IMR-90 (cell line): Measurements from ENCODE around the gene TMEM132A. TPM values are rescaled to one million over a fixed set of nuclear protein-coding genes. Genes with fewer than 3 reads are reported as not detected.

Experiments
- ATAC-seq: fragments of 200-7000 bp; cut with Tn5 transposase; 2 replicates; pipeline ENCODE4 v1.9.1; 2020; ENCODE audit warnings: low read depth, mild to moderate bottlenecking, moderate library complexity
- BruUV-seq: library from RNA; stranded (reverse); fragments of 400-500 nt; replicated peaks from 2 replicates; lab custom pipeline; 2021; lab: Mats Ljungman, UMichigan
- CTCF ChIA-PET: fragments of 300-600 bp; formaldehyde crosslinking; extraction: SDS; loops from one replicate; lab custom pipeline; 2021; ENCODE audit warnings: antibody characterized with exemption; lab: Yijun Ruan, JAX
- POLR2A ChIA-PET: fragments of 300-600 bp; sonication (Branson Sonifier 250); formaldehyde crosslinking; loops from one replicate; lab custom pipeline; 2022; ENCODE audit warnings: antibody characterized with exemption; ENCODE audit not compliant: unreplicated experiment; lab: Charles Lee
- DNase-seq: peaks from one replicate; pipeline ENCODE4 v3.0.0; 2013
- H2AFZ ChIP-seq: replicated peaks from 2 replicates; pipeline ENCODE3; 2013; ENCODE audit warnings: low read length, mild to moderate bottlenecking; ENCODE audit not compliant: poor library complexity
- H2AK5ac ChIP-seq: 2 replicates; pipeline ENCODE4 v1.6.1; 2013; ENCODE audit warnings: low read depth, low read length, inconsistent platforms
- H2AK9ac ChIP-seq: replicated peaks from 2 replicates; pipeline ENCODE3; 2013; ENCODE audit warnings: mild to moderate bottlenecking, low read depth, low read length, moderate library complexity; ENCODE audit not compliant: poor library complexity
- H2BK120ac ChIP-seq: 2 replicates; pipeline ENCODE4 v1.6.1; 2013; ENCODE audit warnings: low read depth, low read length, inconsistent platforms
- H2BK15ac ChIP-seq: 3 replicates; pipeline ENCODE4 v1.6.1; 2013; ENCODE audit warnings: low read depth, low read length, inconsistent platforms
- H2BK20ac ChIP-seq: 2 replicates; pipeline ENCODE4 v1.6.1; 2013; ENCODE audit warnings: low read depth, mild to moderate bottlenecking, inconsistent platforms, low read length, moderate library complexity
- H2BK5ac ChIP-seq: 2 replicates; pipeline ENCODE4 v1.6.1; 2013; ENCODE audit warnings: mild to moderate bottlenecking, low read depth, low read length, inconsistent platforms; ENCODE audit not compliant: poor library complexity, severe bottlenecking
- H3K14ac ChIP-seq: replicated peaks from 2 replicates; pipeline ENCODE4 v1.6.1; 2013; ENCODE audit warnings: low read depth, low read length, inconsistent platforms
- H3K18ac ChIP-seq: 2 replicates; pipeline ENCODE4 v1.6.1; 2013; ENCODE audit warnings: low read depth, low read length, control low read depth
- H3K23ac ChIP-seq: 2 replicates; pipeline ENCODE4 v1.6.1; 2013; ENCODE audit warnings: low read depth, low read length, inconsistent platforms
- H3K27ac ChIP-seq: 2 replicates; pipeline ENCODE4 v1.5.1; 2013; ENCODE audit warnings: mild to moderate bottlenecking, control low read depth, low read length; ENCODE audit not compliant: insufficient read depth
- H3K27me3 ChIP-seq: 2 replicates; pipeline ENCODE4 v1.6.1; 2013; ENCODE audit warnings: low read length; ENCODE audit not compliant: control insufficient read depth, insufficient read depth
- H3K36me3 ChIP-seq: 2 replicates; pipeline ENCODE4 v1.6.1; 2013; ENCODE audit warnings: low read length, mixed read lengths; ENCODE audit not compliant: control insufficient read depth, insufficient read depth
- H3K4ac ChIP-seq: 2 replicates; pipeline ENCODE4 v1.6.1; 2013; ENCODE audit warnings: low read depth, low read length, inconsistent platforms
- H3K4me1 ChIP-seq: 2 replicates; pipeline ENCODE4 v1.6.1; 2013; ENCODE audit warnings: low read length, mixed read lengths; ENCODE audit not compliant: control insufficient read depth, insufficient read depth
- H3K4me2 ChIP-seq: 2 replicates; pipeline ENCODE4 v1.6.1; 2013; ENCODE audit warnings: low read depth, mild to moderate bottlenecking, control low read depth, low read length, moderate library complexity
- H3K4me3 ChIP-seq: 2 replicates; pipeline ENCODE4 v1.5.1; 2013; ENCODE audit warnings: low read depth, mild to moderate bottlenecking, control low read depth, low read length, moderate library complexity; ENCODE audit not compliant: insufficient read depth
- H3K56ac ChIP-seq: 2 replicates; pipeline ENCODE4 v1.6.1; 2013; ENCODE audit warnings: low read length, inconsistent platforms; ENCODE audit not compliant: insufficient read depth; ENCODE audit errors: extremely low read depth
- H3K79me1 ChIP-seq, 2 experiments: 2 replicates each; pipeline ENCODE4 v1.6.1; 2013; ENCODE audit warnings: low read length in 2 of 2, inconsistent platforms in 1 of 2, low read depth in 1 of 2
- H3K9ac ChIP-seq: 2 replicates; pipeline ENCODE4 v1.6.1; 2013; ENCODE audit warnings: low read depth, low read length, control low read depth
- H3K9me1 ChIP-seq: 2 replicates; pipeline ENCODE4 v1.6.1; 2013; ENCODE audit warnings: low read length, inconsistent platforms; ENCODE audit not compliant: insufficient read depth
- H3K9me3 ChIP-seq: 2 replicates; pipeline ENCODE4 v1.6.1; 2013; ENCODE audit warnings: low read length; ENCODE audit not compliant: control insufficient read depth, insufficient read depth
- H4K20me1 ChIP-seq: 2 replicates; pipeline ENCODE4 v1.6.1; 2013; ENCODE audit warnings: low read length, inconsistent platforms; ENCODE audit not compliant: insufficient read depth
- H4K5ac ChIP-seq: 2 replicates; pipeline ENCODE4 v1.6.1; 2013; ENCODE audit warnings: mild to moderate bottlenecking, low read depth, low read length, control low read depth
- H4K8ac ChIP-seq, 2 experiments: 2 replicates each; pipeline ENCODE4 v1.6.1; 2013; ENCODE audit warnings: low read depth in 2 of 2, low read length in 2 of 2, control low read depth in 1 of 2, inconsistent platforms in 1 of 2
- H4K91ac ChIP-seq: 2 replicates; pipeline ENCODE4 v1.6.1; 2013; ENCODE audit warnings: low read depth, low read length, inconsistent platforms; ENCODE audit not compliant: insufficient read depth
- BHLHE40 ChIP-seq: fragments of 150-350 bp; IDR thresholded peaks from 2 replicates; pipeline ENCODE4 v1.6.1; 2016; ENCODE audit warnings: mild to moderate bottlenecking, low read depth, low read length
- CEBPB ChIP-seq: IDR thresholded peaks from 2 replicates; pipeline ENCODE4 v1.6.1; 2012; ENCODE audit warnings: low read depth, low read length, improper control_type of control experiment
- CHD1 ChIP-seq: IDR thresholded peaks from 2 replicates; pipeline ENCODE4 v1.6.1; 2012; ENCODE audit warnings: low read depth, low read length, improper control_type of control experiment
- ELK1 ChIP-seq: fragments of 150-350 bp; IDR thresholded peaks from 2 replicates; pipeline ENCODE4 v1.6.1; 2016; ENCODE audit warnings: low read depth, mild to moderate bottlenecking, low read length, moderate library complexity, borderline replicate concordance
- FOS ChIP-seq: fragments of 150-350 bp; IDR thresholded peaks from 2 replicates; pipeline ENCODE4 v1.6.1; 2016; ENCODE audit warnings: low read depth, low read length
- MAFK ChIP-seq: IDR thresholded peaks from 2 replicates; pipeline ENCODE4 v1.6.1; 2012; ENCODE audit warnings: low read depth, low read length, improper control_type of control experiment
- MAZ ChIP-seq: IDR thresholded peaks from 2 replicates; pipeline ENCODE4 v1.6.1; 2012; ENCODE audit warnings: low read depth, mild to moderate bottlenecking, low read length, improper control_type of control experiment, moderate library complexity, borderline replicate concordance
- MXI1 ChIP-seq: IDR thresholded peaks from 2 replicates; pipeline ENCODE4 v1.6.1; 2012; ENCODE audit warnings: low read depth, mild to moderate bottlenecking, low read length, moderate library complexity, borderline replicate concordance
- NFE2L2 ChIP-seq: fragments of 150-350 bp; IDR thresholded peaks from 2 replicates; pipeline ENCODE4 v1.6.1; 2016; ENCODE audit warnings: low read depth, mild to moderate bottlenecking, low read length
- POLR2A ChIP-seq: IDR thresholded peaks from 2 replicates; pipeline ENCODE4 v1.6.1; 2012; ENCODE audit warnings: mild to moderate bottlenecking, low read depth, low read length
- RAD21 ChIP-seq: IDR thresholded peaks from 2 replicates; pipeline ENCODE4 v1.6.1; 2012; ENCODE audit warnings: low read length, improper control_type of control experiment
- RCOR1 ChIP-seq: IDR thresholded peaks from 2 replicates; pipeline ENCODE4 v1.6.1; 2012; ENCODE audit warnings: mild to moderate bottlenecking, low read length, improper control_type of control experiment; ENCODE audit not compliant: insufficient replicate concordance
- RFX5 ChIP-seq: IDR thresholded peaks from 2 replicates; pipeline ENCODE4 v1.8.0; 2012; ENCODE audit warnings: low read depth, mild to moderate bottlenecking, low read length, moderate library complexity
- SMC3 ChIP-seq: fragments of 150-350 bp; IDR thresholded peaks from 2 replicates; pipeline ENCODE4 v1.6.1; 2016; ENCODE audit warnings: low read depth, mild to moderate bottlenecking, antibody characterized with exemption, low read length, moderate library complexity
- WGBS, 2 experiments: methylation state at CpG; one replicate each; pipeline versions ENCODE4 v1.1.5 to v1.1.7; 2013; ENCODE audit warnings: missing lambda C conversion rate in 2 of 2; ENCODE audit not compliant: insufficient read length in 1 of 2; ENCODE audit errors: extremely low coverage in 2 of 2; 5-methylcytosine and 5-hydroxymethylcytosine counted together
- dilution Hi-C: fragments of 300-500 bp; cut with HindIII; formaldehyde crosslinking; loops from one replicate; pipeline ENCODE4 v1.14.3; 2018; ENCODE audit warnings: low sequenced_read_pairs; ENCODE audit not compliant: unreplicated experiment
- in situ Hi-C: fragments of 300-500 bp; cut with MboI; formaldehyde crosslinking; loops from 3 replicates; pipeline ENCODE4 v1.14.3; 2019; ENCODE audit warnings: low sequenced_read_pairs, inconsistent platforms, mixed read lengths
- intact Hi-C: fragments of 100-400 bp; cut with micrococcal nuclease; formaldehyde crosslinking; loops from 2 replicates; pipeline ENCODE4 v1.10.0; 2022
- polyA plus RNA-seq, 3 experiments: library from polyadenylated mRNA; depleted of rRNA; stranded (reverse); fragments of >200 nt; gene quantifications; 2 replicates each; pipeline ENCODE4 v1.2.3, GENCODE V29; 2012; ENCODE audit warnings: low replicate concordance in 1 of 3
- total RNA-seq: library from RNA; depleted of rRNA; stranded (reverse); fragments of >200 nt; gene quantifications from 2 replicates; pipeline ENCODE4 v1.2.3, GENCODE V29; 2012
- TF ChIP-seq, protein P1 (sequence below): conservative IDR thresholded peaks from 2 replicates; pipeline ENCODE4 v1.5.1; 2012; ENCODE audit warnings: mild to moderate bottlenecking, low read depth, low read length, improper control_type of control experiment
- TF ChIP-seq, protein P2 (sequence below): fragments of 150-350 bp; IDR thresholded peaks from 2 replicates; pipeline ENCODE4 v1.6.1; 2017; ENCODE audit warnings: mild to moderate bottlenecking, antibody characterized with exemption, low read length, low read depth

TMEM132A gene
- total and polyA plus RNA-seq, 2 of the 4 experiments (the other 2 are of a cell fraction) = 7.7 to 64.2 TPM

GRCh38 chr11:60981515-60981914 lies 57.3 kb downstream of the TMEM132A start:
- no peaks in the 10 kb centered on the region for H3K79me1 ChIP-seq
- H3K27me3 ChIP-seq = peaks cover 29% of the 10 kb centered on the region
- no peaks in the 10 kb centered on the region for H3K9me3 ChIP-seq
- H2BK120ac ChIP-seq = no peak overlapping the region
- no peak overlapping the region for H3K4me2 ChIP-seq
- in situ Hi-C loops (no loop called here), dilution Hi-C loops (no loop called here), intact Hi-C loops (no loop called here)
- ChIA-PET CTCF (no interaction called here), POLR2A (no interaction called here)
- H2BK20ac ChIP-seq = no peak overlapping the region
- H3K56ac ChIP-seq = no peak overlapping the region
- H3K4me1 ChIP-seq = peaks cover 3% of the 10 kb centered on the region
- H2BK15ac ChIP-seq = no peak overlapping the region
- peak overlapping the region; percentile 70 for H2AFZ ChIP-seq
- H3K36me3 ChIP-seq = no peaks in the 10 kb centered on the region
- no peak overlapping the region for H3K4ac ChIP-seq
- H3K9me1 ChIP-seq = no peaks in the 10 kb centered on the region
- TF ChIP-seq NFE2L2 (no peak), SMC3 (no peak), MAFK (no peak), ELK1 (no peak), MAZ (no peak), FOS (no peak), CHD1 (no peak), RCOR1 (no peak), POLR2A (no peak), MXI1 (no peak), RAD21 (no peak), CEBPB (no peak), BHLHE40 (no peak), RFX5 (no peak)
- TF ChIP-seq, protein P1, sequence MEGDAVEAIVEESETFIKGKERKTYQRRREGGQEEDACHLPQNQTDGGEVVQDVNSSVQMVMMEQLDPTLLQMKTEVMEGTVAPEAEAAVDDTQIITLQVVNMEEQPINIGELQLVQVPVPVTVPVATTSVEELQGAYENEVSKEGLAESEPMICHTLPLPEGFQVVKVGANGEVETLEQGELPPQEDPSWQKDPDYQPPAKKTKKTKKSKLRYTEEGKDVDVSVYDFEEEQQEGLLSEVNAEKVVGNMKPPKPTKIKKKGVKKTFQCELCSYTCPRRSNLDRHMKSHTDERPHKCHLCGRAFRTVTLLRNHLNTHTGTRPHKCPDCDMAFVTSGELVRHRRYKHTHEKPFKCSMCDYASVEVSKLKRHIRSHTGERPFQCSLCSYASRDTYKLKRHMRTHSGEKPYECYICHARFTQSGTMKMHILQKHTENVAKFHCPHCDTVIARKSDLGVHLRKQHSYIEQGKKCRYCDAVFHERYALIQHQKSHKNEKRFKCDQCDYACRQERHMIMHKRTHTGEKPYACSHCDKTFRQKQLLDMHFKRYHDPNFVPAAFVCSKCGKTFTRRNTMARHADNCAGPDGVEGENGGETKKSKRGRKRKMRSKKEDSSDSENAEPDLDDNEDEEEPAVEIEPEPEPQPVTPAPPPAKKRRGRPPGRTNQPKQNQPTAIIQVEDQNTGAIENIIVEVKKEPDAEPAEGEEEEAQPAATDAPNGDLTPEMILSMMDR = no peak
- TF ChIP-seq, protein P2, sequence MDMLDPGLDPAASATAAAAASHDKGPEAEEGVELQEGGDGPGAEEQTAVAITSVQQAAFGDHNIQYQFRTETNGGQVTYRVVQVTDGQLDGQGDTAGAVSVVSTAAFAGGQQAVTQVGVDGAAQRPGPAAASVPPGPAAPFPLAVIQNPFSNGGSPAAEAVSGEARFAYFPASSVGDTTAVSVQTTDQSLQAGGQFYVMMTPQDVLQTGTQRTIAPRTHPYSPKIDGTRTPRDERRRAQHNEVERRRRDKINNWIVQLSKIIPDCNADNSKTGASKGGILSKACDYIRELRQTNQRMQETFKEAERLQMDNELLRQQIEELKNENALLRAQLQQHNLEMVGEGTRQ = no peak
- no peak overlapping the region for H3K14ac ChIP-seq
- H4K5ac ChIP-seq = no peak overlapping the region
- H3K9ac ChIP-seq = no peak overlapping the region
- H3K27ac ChIP-seq = no peak overlapping the region
- ATAC-seq (no peak), DNase-seq (no peak)
- H2BK5ac ChIP-seq = no peak overlapping the region
- no peaks in the 10 kb centered on the region for H4K20me1 ChIP-seq
- H2AK5ac ChIP-seq = no peak overlapping the region
- 59% methylated on average over 3 of the region's 12 CpGs; no CpG with 5 or more reads in 1 of the 2 experiments for WGBS, 2 experiments
- no peak overlapping the region for H4K8ac ChIP-seq
- no peak overlapping the region for H2AK9ac ChIP-seq
- H3K18ac ChIP-seq = no peak overlapping the region
- H3K23ac ChIP-seq = no peak overlapping the region
- H4K91ac ChIP-seq = no peak overlapping the region
- no peak overlapping the region for H3K4me3 ChIP-seq
- no TSS peak for BruUV-seq
